ENCODE measurements around the gene CHMP3.
A peak's percentile ranks its signal among the peaks of the same experiment; 100 is the strongest.
"Not testable (repeated sequence)": the region's sequence is repeated elsewhere in the genome, so short reads cannot be mapped to it uniquely, and the experiment has no call there.

CHMP3 gene

DNA sequence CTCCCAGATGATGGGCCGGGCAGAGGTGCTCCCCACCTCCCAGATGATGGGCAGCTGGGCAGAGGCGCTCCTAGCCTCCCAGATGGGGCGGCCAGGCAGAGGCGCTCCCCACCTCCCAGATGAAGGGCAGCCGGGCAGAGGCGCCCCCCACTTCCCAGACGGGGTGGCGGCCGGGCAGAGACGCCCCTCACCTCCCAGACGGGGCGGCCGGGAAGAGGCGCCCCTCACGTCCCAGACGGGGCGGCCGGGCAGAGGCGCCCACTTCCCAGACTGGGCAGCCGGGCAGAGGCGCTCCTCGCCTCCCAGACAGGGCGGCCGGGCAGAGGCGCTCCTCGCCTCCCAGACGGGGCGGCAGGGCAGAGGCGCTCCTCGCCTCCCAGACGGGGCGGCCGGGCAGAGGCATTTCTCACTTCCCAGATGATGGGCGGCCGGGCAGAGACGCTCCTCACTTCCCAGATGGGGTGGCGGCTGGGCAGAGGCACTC lies 14.3 kb downstream of the CHMP3 start:
- DNase-seq = not testable (repeated sequence)

DNA sequence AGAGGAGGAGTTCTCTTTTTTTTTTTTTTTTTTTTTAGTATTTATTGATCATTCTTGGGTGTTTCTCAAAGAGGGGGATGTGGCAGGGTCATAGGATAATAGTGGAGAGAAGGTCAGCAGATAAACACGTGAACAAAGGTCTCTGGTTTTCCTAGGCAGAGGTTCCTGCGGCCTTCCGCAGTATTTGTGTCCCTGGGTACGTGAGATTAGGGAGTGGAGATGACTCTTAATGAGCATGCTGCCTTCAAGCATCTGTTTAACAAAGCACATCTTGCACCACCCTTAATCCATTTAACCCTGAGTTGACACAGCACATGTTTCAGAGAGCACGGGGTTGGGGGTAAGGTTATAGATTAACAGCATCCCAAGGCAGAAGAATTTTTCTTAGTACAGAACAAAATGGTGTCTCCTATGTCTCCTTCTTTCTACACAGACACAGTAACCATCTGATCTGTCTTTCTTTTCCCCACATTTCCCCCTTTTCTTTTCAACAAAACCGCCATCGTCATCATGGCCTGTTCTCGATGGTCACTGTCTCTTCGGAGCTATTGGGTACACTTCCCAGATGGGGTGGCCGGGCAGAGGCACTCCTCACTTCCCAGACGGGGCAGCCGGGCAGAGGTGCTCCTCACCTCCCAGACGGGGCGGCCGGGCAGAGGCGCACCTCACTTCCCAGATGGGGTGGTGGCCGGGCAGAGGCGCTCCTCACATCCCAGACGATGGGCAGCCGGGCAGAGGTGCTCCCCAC lies 14.9 kb downstream of the CHMP3 start:
- not testable (repeated sequence) for DNase-seq

DNA sequence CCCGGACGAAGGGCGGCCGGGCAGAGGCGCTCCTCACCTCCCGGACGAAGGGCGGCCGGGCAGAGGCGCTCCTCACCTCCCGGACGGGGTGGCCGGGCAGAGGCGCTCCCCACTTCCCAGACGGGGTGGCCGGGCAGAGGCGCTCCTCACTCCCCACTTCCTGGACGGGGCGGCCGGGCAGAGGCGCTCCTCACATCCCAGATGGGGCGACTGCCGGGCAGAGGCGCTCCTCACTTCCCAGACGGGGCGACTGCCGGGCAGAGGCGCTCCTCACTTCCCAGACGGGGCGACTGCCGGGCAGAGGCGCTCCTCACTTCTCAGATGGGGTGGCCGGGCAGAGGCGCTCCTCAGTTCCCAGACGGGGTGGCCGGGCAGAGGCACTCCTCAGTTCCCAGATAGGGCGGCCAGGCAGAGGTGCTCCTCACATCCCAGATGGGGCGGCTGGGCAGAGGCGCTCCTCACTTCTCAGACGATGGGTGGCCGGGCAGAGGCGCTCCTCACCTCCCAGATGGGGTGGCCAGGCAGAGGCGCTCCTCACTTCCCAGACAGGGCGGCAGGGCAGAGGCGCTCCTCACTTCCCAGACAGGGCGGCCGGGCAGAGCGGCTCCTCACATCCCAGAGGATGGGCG lies 17.8 kb downstream of the CHMP3 start:
- DNase-seq = not testable (repeated sequence)

DNA sequence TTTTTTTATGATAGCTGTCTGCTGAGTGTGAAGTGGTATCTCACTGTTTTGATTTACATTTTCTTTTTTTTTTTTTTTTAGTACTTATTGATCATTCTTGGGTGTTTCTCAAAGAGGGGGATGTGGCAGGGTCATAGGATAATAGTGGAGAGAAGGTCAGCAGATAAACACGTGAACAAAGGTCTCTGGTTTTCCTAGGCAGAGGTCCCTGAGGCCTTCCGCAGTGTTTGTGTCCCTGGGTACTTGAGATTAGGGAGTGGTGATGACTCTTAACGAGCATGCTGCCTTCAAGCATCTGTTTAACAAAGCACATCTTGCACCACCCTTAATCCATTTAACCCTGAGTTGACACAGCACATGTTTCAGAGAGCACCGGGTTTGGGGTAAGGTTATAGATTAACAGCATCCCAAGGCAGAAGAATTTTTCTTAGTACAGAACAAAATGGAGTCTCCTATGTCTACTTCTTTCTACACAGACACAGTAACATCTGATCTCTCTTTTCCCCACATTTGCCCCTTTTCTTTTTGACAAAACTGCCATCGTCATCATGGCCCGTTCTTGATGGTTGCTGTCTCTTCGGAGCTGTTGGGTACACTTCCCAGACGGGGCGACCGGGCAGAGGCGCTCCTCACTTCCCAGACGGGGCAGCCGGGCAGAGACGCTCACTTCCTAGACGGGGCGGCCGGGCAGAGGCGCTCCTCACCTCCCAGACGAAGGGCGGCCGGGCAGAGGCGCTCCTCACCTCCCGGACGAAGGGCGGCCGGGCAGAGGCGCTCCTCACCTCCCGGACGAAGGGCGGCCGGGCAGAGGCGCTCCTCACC lies 18.8 kb downstream of the CHMP3 start:
- DNase-seq = not testable (repeated sequence)

DNA sequence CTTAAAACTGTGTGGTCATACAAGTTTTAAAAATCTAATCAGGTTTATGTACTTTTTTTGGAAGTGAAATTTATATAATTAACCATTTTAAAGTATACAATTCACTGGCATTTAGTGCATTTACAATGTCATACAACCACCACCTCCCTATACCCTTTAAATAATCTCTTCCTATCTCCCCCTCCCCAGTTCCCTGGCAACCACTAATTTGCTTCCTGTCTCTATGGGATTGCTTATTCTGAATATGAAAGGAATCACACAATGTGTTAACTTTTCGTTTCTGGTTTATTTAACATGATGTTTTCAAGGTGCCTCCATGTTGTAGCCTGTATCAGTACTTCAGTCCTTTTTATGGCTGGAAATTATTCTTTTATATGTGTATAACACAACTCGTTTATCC lies 19.4 kb downstream of the CHMP3 start:
- DNase-seq = no peak

DNA sequence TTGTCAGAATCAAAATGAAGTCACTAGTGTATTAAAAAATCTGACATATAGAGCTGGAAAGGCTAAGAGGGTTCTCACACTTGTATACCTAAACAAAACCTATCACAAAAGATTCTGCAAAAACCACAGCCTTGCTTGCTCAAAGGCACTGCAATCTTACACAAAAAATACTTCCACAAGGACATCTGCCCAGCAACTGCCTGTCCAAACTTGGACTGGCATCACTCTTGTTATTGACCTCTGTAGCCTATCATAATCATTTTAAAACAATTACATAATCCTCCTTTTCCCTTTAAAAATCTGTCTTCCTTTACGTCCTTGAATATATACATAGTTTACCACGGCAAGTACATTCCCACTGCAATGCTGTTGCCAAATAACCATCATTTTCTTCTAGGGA lies 19.9 kb downstream of the CHMP3 start:
- DNase-seq = no peak

DNA sequence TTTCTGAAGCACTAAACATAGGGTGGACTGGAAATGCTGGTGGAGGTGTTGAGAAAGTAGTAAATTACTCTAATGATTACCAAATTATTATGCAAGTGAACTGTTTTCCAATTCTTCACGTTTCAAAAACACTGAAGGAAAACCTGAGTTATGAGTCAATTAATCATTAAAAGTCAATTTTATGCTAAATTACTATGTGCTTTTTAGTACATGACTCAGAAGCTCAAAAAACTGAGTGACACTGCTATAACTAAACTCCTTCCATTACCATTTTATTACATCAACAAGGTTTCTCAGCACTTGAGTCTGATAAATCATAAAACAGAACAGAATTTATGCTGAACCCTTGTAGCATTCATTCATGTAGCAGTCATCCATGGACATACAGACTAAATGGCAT lies 20.4 kb downstream of the CHMP3 start:
- DNase-seq = no peak

DNA sequence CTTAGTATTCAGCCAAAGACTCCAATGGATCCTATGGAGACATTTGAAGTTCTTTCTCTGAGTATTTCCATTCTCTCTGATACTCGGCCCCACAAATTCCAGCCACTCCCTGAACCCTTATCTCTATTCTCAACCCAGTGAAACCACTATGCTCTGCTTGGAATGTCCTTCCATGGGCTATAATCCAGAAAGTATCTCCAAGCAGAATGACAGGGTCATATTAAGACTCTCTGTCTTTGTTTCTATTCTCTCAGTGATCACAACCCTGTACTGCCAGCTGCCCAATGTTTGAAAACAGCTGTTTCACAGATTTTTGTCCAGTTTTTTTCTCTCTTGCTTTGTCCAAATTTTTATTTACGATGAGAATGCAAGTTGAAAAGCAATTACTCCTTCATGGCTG lies 21.9 kb downstream of the CHMP3 start:
- DNase-seq = no peak

DNA sequence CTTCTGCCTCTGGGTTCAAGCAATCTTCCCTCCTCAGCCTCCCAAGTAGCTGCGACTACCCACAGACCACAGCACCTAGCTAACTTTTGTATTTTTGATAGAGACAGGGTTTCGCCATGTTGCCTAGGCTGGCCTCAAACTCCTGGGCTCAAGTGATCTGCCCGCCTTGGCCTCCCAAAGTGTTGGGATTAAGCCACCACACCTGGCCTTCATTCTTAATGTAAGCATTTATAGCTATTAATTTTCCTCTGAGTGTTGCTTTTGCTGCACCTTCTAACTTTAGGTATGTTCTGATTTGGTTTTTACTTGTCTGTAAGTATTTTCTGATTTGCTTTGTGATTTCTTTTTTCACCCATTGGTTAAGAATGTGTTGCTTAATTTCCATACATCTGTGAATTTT lies 29.7 kb downstream of the CHMP3 start:
- DNase-seq = no peak

DNA sequence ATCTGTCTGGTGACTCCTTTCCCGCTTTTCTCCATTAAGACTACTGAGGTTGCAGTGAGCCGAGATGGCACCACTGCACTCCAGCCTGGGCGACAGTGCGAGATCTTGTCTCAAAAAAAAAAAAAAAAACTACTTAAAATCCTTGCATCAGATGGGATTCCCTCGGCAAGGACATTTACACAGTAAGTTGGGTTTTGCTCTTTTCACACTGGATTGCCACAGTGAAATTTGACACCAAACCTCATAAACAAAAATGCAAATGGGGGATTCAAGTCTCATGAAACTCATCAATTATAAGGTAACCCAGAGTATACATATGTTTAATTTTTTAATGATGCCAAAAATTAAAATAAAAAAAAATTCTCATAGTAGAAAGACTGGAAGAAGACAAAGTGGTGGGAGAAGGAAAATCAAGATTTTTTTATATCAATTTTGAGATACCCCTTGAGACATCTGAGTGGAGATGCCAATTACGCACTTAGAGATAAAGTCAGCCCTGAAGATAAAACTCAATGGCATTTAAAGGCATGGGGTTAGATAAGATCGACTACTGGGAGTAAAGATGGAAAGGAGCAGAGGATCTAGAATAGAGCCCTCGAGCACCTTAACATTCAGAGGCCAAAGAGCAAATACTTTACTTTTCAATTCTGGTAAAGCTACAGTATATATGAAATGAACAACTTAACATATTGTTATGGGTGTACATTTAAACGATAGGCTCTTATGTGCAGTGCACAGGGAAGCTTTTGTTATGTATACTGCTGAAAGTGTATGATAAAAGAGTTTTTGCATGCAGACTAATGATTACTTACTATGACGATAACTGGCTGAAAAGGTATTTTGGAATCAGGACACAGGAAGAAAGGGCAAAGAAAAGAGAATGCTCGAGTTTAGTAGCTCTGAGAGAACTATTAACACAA lies 37.6 kb downstream of the CHMP3 start:
- peak; percentile 78 for DNase-seq

DNA sequence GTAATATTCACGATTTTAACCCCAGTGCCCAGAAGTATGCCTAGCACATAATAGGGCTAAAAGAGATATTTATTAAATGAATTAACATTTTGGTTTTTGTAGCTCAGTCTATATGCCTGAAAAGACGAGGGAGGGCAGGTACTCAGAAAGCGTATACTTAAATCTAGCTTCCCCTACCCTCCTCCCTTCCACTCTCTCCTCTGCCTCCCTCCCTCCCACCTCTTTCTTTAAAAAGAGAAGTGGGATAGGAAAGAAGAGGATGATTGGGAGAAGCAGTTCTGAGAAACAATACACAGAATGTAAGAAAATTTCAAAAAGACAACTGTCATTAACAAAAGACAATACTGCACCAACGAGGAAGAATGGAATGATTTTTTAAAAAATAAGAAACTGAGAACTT lies 39.8 kb downstream of the CHMP3 start:
- DNase-seq = no peak

DNA sequence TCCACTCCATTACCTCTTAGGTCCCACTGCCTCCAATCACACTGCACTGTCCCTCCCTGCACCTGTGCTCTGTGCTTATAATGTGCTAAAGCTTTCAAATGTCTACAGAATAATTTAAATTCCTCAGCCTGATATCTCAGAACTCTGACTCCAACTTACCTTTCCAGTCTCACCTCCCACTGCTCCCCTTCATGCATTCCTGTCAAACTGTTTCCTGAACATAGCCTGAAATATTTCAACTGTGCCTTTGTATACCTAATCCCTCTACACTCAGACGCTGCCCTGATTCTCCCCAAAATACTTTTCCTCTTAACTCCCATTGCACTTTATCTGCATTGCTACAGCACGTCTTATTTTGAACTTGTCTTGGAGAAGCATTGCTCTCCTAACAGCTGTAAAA lies 40.5 kb downstream of the CHMP3 start:
- no peak for DNase-seq

DNA sequence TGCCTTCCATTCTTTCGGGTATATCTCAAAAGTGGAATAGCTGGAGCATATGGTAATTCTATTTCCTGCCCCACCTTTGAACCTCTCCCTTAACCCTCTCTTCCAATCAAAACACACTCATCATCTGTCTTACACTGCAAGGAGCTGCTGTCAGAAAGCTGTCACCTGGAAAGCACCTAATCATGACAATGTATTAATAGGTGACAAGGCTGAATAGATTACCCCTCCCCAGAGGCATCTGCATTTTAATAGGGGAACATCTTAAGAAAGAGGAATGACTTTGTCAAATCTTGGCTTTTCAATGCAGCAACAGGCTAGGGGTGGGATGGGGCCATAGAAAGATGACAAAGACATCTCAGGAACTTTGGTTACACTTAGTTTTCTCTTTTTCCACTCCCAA lies 41.3 kb downstream of the CHMP3 start:
- DNase-seq = no peak

DNA sequence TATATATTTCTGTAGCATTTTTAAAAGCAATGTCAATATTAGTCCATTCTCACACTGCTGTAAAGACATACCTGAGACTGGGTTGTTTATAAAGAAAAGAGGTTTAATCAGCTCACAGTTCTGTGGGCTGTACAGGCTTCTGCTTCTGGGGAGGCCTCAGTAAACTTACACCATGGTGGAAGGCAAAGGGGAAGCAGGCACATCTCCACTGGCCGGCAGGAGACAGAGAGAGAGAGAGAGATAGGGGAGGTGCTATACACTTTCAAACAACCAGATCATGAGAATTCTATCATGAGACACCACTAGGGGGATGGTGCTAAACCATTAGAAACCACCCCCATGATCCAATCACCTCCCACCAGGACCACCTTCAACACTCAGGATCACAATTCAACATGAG lies 43.1 kb downstream of the CHMP3 start:
- DNase-seq = no peak

DNA sequence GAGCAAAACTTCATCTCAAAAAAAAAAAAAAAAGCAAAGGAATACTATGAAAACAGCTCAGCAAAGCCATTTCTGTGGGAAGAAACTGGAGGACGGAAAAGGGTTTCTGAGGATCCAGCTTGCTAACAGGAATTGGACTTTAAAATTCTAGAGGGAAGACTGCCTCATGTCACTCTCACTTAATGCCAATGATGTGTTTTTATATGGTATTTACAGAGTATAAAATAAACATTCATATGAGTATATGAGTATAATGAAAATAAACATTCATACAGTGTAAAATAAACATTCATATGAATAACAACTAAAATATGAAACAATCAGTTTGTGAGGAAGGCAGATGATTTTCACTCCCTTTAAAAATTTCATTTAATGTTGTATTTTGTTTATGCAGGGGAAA lies 43.9 kb downstream of the CHMP3 start:
- DNase-seq = no peak

DNA sequence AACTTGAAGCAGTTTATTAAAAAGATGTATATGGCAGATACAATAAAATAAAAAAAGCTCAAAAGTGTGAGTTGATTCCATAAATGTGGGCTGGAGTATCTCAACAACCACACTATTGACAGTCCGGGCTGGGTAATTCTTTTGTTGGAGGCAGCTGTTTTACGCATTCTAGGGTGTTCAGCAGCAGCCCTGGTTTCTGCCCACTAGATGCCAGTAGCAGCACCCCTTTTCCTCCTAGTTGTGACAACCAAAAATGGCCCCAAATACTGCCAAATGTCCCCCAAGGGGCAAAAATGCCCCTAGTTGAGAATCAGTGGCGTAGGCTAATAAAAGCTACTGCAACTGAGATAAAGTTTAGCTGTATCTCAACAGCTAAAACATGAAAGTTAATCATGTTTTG lies 44.8 kb downstream of the CHMP3 start:
- DNase-seq = no peak

DNA sequence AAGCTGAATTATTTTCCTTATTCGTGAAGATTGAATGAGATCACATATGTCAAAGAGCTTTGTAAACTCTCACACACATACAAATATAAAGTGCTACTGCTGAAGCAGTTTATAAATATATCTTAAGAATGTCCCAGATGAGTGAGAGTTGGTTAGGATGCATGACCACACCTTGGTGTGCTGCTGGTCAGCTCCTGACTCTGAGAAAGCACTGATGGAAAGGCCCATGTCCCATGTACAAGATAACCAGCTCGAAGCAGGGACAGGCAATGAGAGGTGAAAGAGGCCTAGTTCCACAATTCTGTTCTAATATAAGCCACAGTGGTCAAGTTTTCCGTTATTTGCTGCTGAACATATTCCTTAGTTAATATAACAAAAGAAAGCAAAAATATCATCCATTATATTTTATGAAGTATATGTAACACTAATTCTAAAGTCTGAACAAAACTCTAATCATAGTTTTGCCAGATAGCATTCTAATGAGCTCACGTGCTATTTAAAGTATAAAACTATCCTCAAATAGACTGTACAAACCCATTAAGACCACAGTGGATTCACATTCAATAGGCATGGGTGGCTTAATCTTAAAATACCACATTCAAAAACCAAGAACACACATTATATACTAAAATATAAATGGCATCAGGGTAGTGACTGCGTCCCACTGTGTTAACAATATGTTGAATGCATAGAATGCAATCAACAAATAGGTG lies 49.1 kb downstream of the CHMP3 start:
- no peak for DNase-seq

DNA sequence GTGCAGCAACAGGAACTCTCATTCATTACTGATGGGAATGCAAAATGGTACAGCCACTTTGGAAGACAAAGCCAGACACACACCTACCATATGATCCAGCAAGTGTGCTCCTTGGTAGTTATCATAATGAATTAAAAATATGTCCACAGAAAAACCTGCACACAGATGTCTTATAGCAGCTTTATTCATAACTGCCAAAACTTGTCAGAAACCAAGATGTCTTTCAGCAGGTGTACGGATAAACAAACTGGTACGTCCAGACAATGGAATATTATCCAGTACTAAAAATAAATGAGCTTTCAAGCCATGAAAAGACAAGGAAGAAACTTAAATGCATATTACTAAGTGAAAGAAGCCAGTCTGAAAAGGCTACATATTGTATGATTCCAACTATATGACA lies 50.4 kb downstream of the CHMP3 start:
- DNase-seq = no peak

DNA sequence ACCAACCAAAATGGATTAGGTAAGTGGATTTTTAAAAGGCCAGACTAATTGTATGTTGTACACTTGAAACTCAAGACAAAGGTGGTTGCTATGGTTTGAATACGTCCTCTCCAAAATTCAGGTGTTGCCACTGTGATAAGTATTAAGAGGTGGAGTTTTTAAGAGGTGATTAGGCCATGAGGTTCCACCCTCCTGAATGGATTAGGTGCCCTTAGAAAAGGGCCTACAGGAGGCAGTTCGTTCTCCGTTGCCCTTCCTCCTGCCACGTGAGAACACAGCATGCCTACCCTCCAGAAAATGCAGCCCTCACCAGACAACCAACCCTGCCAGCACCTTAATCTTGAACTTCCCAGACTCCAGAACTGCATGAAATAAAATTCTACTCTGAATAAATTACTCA lies 51.2 kb downstream of the CHMP3 start:
- no peak for DNase-seq

DNA sequence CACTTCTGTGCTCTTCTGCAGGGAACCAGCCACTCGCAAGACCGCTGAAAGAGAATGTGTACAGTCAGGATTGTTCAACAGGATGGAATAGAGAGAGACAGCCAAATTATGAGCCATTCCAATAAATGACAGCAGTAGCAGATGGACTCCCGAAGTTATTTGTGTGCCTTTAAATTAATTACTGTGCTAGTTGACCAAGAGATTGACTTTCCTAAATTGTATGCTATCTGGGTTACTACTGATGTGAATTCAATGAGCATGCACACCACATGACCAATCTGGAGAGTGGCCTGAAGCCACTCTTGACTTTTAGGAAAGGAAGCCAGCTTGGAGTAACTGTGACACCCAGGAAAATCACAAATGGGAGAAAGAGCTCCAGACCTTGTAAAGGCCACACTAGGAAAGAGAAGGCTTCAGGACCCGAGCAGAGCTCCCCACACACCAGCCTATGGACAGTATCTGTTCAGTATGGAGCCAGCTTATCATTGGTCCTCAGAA lies 52.8 kb downstream of the CHMP3 start:
- DNase-seq = no peak

DNA sequence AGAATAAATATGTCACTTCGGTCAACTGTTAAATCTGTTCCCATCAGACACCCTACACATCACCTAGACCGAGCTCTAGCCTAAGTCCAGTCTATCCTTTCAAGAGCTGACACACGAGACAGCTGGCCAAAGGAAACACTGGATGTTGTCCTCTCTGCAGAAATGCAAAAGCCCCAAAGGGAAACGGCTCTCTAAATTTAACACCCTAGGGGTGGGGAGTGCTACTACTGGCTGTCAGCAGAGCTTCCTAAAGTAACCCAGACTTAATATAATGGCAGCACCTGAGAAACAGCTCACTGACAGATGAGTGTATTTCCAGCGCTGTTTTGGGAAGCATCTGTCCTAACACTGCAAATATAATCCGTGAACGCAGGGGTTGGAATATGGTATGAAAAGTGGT lies 55.6 kb downstream of the CHMP3 start:
- no peak for DNase-seq

Data from NCI-H526 treated with DMSO at 0.1 percent for 48 hours (cell line).